GM23248 (cell line): ENCODE measurements around the gene TSPAN5. TPM values are rescaled to one million over a fixed set of nuclear protein-coding genes. Genes with fewer than 3 reads are reported as not detected.

Experiments
- DNase-seq: peaks from one replicate; pipeline ENCODE4 v3.0.0-alpha.2; 2015
- H2AFZ ChIP-seq: fragments of 200-600 bp; sonication (generic); 2 replicates; pipeline ENCODE4 v1.6.1; 2016; ENCODE audit warnings: antibody characterized with exemption
- H3F3A ChIP-seq: fragments of 200-600 bp; sonication (generic); 2 replicates; pipeline ENCODE4 v1.6.1; 2016; ENCODE audit warnings: mild to moderate bottlenecking, antibody characterized with exemption, mixed run types; ENCODE audit not compliant: insufficient read depth
- H3K27ac ChIP-seq: fragments of 200-600 bp; sonication (generic); 2 replicates; pipeline ENCODE4 v1.5.1; 2016; ENCODE audit warnings: mild to moderate bottlenecking
- H3K27me3 ChIP-seq: fragments of 200-600 bp; sonication (generic); replicated peaks from 2 replicates; pipeline ENCODE4 v1.6.1; 2016; ENCODE audit warnings: mild to moderate bottlenecking; ENCODE audit not compliant: insufficient read depth
- H3K36me3 ChIP-seq: fragments of 200-600 bp; sonication (generic); 2 replicates; pipeline ENCODE4 v1.6.1; 2016; ENCODE audit warnings: low read depth, mild to moderate bottlenecking
- H3K4me1 ChIP-seq: fragments of 200-600 bp; sonication (generic); 2 replicates; pipeline ENCODE4 v1.6.1; 2016; ENCODE audit warnings: mild to moderate bottlenecking; ENCODE audit not compliant: insufficient read depth
- H3K4me2 ChIP-seq: fragments of 200-600 bp; sonication (generic); one replicate; pipeline ENCODE4 v1.6.1; 2016; ENCODE audit warnings: mild to moderate bottlenecking; ENCODE audit not compliant: unreplicated experiment
- H3K4me3 ChIP-seq: fragments of 200-600 bp; sonication (generic); 2 replicates; pipeline ENCODE4 v1.5.1; 2016; ENCODE audit warnings: mild to moderate bottlenecking
- H3K79me2 ChIP-seq: fragments of 200-600 bp; sonication (generic); 2 replicates; pipeline ENCODE4 v1.6.1; 2016; ENCODE audit warnings: mild to moderate bottlenecking; ENCODE audit not compliant: insufficient read depth
- H3K9ac ChIP-seq: fragments of 200-600 bp; sonication (generic); 2 replicates; pipeline ENCODE4 v1.6.1; 2016; ENCODE audit warnings: mild to moderate bottlenecking
- H3K9me2 ChIP-seq: fragments of 200-600 bp; sonication (generic); 2 replicates; pipeline ENCODE4 v1.6.1; 2016; ENCODE audit warnings: mixed run types, mild to moderate bottlenecking, moderate library complexity; ENCODE audit not compliant: insufficient read depth
- H3K9me3 ChIP-seq: fragments of 200-600 bp; sonication (generic); one replicate; pipeline ENCODE4 v1.6.1; 2017; ENCODE audit warnings: low read depth
- H4K20me1 ChIP-seq: fragments of 200-600 bp; sonication (generic); 2 replicates; pipeline ENCODE4 v1.6.0; 2016; ENCODE audit not compliant: insufficient read depth
- EZH2 ChIP-seq: fragments of 200-600 bp; sonication (generic); IDR thresholded peaks from 2 replicates; pipeline ENCODE4 v1.6.1; 2018; ENCODE audit warnings: antibody characterized with exemption, mild to moderate bottlenecking; ENCODE audit not compliant: insufficient read depth, poor library complexity, severe bottlenecking
- EZH2phosphoT487 ChIP-seq: fragments of 200-600 bp; sonication (generic); IDR thresholded peaks from 2 replicates; pipeline ENCODE4 v1.6.1; 2018; ENCODE audit warnings: antibody characterized with exemption, moderate library complexity, mild to moderate bottlenecking, low read depth; ENCODE audit not compliant: insufficient read depth
- WGBS, 2 experiments: methylation state at CpG; one replicate each; pipeline ENCODE4 v1.1.6; 2015 to 2017; ENCODE audit warnings: low lambda C conversion rate in 2 of 2, low coverage in 1 of 2; ENCODE audit errors: missing lambda C conversion rate in 2 of 2; 5-methylcytosine and 5-hydroxymethylcytosine counted together
- in situ Hi-C: fragments of 300-500 bp; cut with MboI; formaldehyde crosslinking; loops from 2 replicates; pipeline ENCODE4 v1.15.0; 2020
- polyA plus RNA-seq: library from polyadenylated mRNA; unstranded; fragments of >200 nt; fragmentation: Nextera tagmentation; extraction: Ambion mirVana; gene quantifications from 2 replicates; pipeline ENCODE4 v1.2.1, GENCODE V29; 2016
- total RNA-seq: library from RNA; depleted of rRNA; stranded (reverse); fragments of >200 nt; shearing (Covaris generic); gene quantifications from 2 replicates; pipeline ENCODE4 v1.2.3, GENCODE V29; 2014

Gene TSPAN5
- total and polyA plus RNA-seq, 2 experiments from 2014 or later, result 61.9 to 76.6 TPM

GRCh38 chr4:98623126-98623802 is 35.1 kb downstream of the TSPAN5 start:
- H4K20me1 ChIP-seq, result no peaks in the 10 kb centered on the region
- H3K27ac ChIP-seq, result no peak overlapping the region
- no peak overlapping the region for H2AFZ ChIP-seq
- H3K4me2 ChIP-seq, result no peak overlapping the region
- TF ChIP-seq EZH2 (no peak), EZH2phosphoT487 (no peak)
- no peaks in the 10 kb centered on the region for H3K9me3 ChIP-seq
- no peak overlapping the region for H3K9ac ChIP-seq
- WGBS, 2 experiments, result 53 to 58% methylated on average over 3 of the region's 3 CpGs
- peaks cover 47% of the 10 kb centered on the region for H3F3A ChIP-seq
- no peak for DNase-seq
- H3K4me3 ChIP-seq, result no peak overlapping the region
- in situ Hi-C loops, result no loop called here
- H3K4me1 ChIP-seq, result peaks cover 63% of the 10 kb centered on the region
- H3K9me2 ChIP-seq, result no peaks in the 10 kb centered on the region
- peaks cover 96% of the 10 kb centered on the region for H3K79me2 ChIP-seq
- H3K27me3 ChIP-seq, result no peaks in the 10 kb centered on the region
- no peaks in the 10 kb centered on the region for H3K36me3 ChIP-seq

DNA sequence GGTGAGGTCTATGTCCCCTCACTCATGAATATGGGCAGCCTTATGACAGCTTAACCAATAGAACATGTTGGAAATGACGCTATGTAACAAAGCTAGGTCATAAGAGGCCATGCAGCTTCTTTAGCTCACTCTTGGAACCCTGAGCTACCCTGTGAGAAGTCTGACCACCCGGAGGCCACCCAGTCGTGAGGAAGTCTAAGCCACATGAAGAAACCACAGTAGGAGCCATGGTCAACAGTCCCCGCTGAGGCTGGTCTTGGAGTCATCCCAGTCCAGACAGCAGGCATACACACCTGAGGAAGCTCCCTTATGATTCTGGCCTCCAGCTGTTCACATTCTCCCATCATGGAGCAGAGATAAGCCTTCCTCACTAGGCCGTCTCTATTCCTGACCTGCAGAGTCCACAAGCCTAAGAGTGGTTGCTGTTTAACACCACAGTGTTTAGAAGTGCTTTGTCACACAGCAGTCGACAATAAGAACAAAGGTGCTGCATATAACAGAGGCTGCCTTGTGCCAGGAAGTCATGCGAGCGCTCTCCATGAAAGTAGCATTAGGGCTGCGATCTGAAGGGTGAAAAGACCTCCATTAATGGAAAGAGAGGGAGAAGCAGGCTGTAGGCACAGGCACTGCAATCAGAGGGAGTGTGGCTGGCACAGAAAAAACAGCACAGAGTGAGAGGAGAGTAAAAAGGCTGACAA is 38.2 kb downstream of the TSPAN5 start:
- no peaks in the 10 kb centered on the region for H3K27me3 ChIP-seq
- DNase-seq, result no peak
- no peak overlapping the region for H3K9ac ChIP-seq
- WGBS, 2 experiments, result 90 to 91% methylated on average over 9 of the region's 9 CpGs
- H3K9me3 ChIP-seq, result no peaks in the 10 kb centered on the region
- no peak overlapping the region for H3K27ac ChIP-seq
- no peak overlapping the region for H3K4me3 ChIP-seq
- no peaks in the 10 kb centered on the region for H3K9me2 ChIP-seq
- H3K4me1 ChIP-seq, result peaks cover 45% of the 10 kb centered on the region
- TF ChIP-seq EZH2phosphoT487, result no peak
- TF ChIP-seq EZH2, result no peak
- H3K4me2 ChIP-seq, result no peak overlapping the region
- H3K79me2 ChIP-seq, result peaks cover 100% of the 10 kb centered on the region
- in situ Hi-C loops, result no loop called here
- H3F3A ChIP-seq, result peaks cover 17% of the 10 kb centered on the region
- H4K20me1 ChIP-seq, result no peaks in the 10 kb centered on the region
- no peaks in the 10 kb centered on the region for H3K36me3 ChIP-seq
- no peak overlapping the region for H2AFZ ChIP-seq

GRCh38 chr4:98619180-98619579 is 39.2 kb downstream of the TSPAN5 start:
- Histone ChIP-seq H3K4me2 (no peak overlapping the region), H3K27ac (no peak overlapping the region), H4K20me1 (no peaks in the 10 kb centered on the region), H3K9me2 (no peaks in the 10 kb centered on the region), H3K4me1 (peaks cover 45% of the 10 kb centered on the region), H3F3A (peaks cover 12% of the 10 kb centered on the region), H2AFZ (no peak overlapping the region), H3K27me3 (no peaks in the 10 kb centered on the region), H3K36me3 (no peaks in the 10 kb centered on the region), H3K9me3 (no peaks in the 10 kb centered on the region), H3K4me3 (no peak overlapping the region), H3K79me2 (peaks cover 100% of the 10 kb centered on the region), H3K9ac (no peak overlapping the region)
- 83 to 90% methylated on average over 2 of the region's 2 CpGs for WGBS, 2 experiments
- in situ Hi-C loops, result no loop called here
- TF ChIP-seq EZH2phosphoT487 (no peak), EZH2 (no peak)
- no peak for DNase-seq

- TF ChIP-seq EZH2, result no peak
- TF ChIP-seq EZH2phosphoT487, result no peak
- Histone ChIP-seq H3K4me3 (no peak overlapping the region), H3K9me3 (no peaks in the 10 kb centered on the region), H3F3A (peaks cover 14% of the 10 kb centered on the region), H3K27ac (no peak overlapping the region), H3K36me3 (no peaks in the 10 kb centered on the region), H2AFZ (no peak overlapping the region), H3K9ac (no peak overlapping the region), H3K4me2 (no peak overlapping the region), H3K79me2 (peaks cover 100% of the 10 kb centered on the region), H4K20me1 (no peaks in the 10 kb centered on the region), H3K4me1 (peaks cover 45% of the 10 kb centered on the region), H3K9me2 (no peaks in the 10 kb centered on the region), H3K27me3 (no peaks in the 10 kb centered on the region)
- no peak for DNase-seq
- in situ Hi-C loops, result no loop called here
- WGBS, 2 experiments, result 98 to 99% methylated on average over 3 of the region's 3 CpGs
Observed at GRCh38 chr4:98618680-98619079, 39.7 kb downstream of the TSPAN5 start.
